GM18909 (cell line): Measurements from ENCODE around the gene DNAJC27.

Experiments used
- ATAC-seq: cut with Tn5 transposase; IDR thresholded peaks from one replicate; pipeline ENCODE4 v1.9.1; 2021; ENCODE audit warnings: mild to moderate bottlenecking; ENCODE audit not compliant: unreplicated experiment, poor library complexity

DNAJC27 gene

GRCh38 chr2:24910245-24910644, 61.5 kb downstream of the DNAJC27 start:
- no peak for ATAC-seq

- no peak for ATAC-seq
Measured at GRCh38 chr2:24909555-24910177, 62.1 kb downstream of the DNAJC27 start.

GRCh38 chr2:24908461-24908901, 63.3 kb downstream of the DNAJC27 start:
- ATAC-seq: no peak

- ATAC-seq: no peak
Measured at GRCh38 chr2:24907116-24907515, 64.6 kb downstream of the DNAJC27 start.

GRCh38 chr2:24906466-24906865, 65.3 kb downstream of the DNAJC27 start:
- ATAC-seq: no peak

- no peak for ATAC-seq
Measured at GRCh38 chr2:24903161-24904103, 68.3 kb downstream of the DNAJC27 start.

GRCh38 chr2:24899361-24899910, 72.3 kb downstream of the DNAJC27 start:
- ATAC-seq: no peak

GRCh38 chr2:24898122-24899109, 73.3 kb downstream of the DNAJC27 start:
- no peak for ATAC-seq

GRCh38 chr2:24894750-24895149, 77.0 kb downstream of the DNAJC27 start:
- no peak for ATAC-seq

- ATAC-seq: no peak
Measured at GRCh38 chr2:24893934-24894333, 77.8 kb downstream of the DNAJC27 start.
